ENCODE measurements around the gene DR1.
"Not testable (repeated sequence)": the region's sequence is repeated elsewhere in the genome, so short reads cannot be mapped to it uniquely, and the experiment has no call there.

The DR1 gene

DNA sequence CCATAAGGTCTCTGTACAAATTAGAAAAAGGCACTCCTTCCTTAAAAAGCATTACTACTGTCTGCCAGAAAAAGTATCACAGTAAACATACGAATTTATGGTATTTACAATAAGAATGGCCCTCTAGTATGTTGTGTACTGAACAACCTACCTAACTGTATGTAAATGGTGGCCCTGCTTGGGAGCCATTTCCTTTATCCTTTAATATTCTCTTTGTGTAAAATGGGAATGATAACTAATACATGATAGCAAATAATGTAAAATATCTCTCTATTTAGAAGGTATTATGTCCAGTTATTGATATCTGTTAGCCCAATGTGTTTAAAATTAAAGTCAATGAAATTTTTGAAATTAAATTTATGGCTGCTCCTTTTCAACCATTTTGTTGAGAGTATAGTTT lies 5.2 kb downstream of the DR1 start:
- no peak overlapping the region for H3K27ac Mint-ChIP-seq
- H3K4me1 Mint-ChIP-seq (ENCODE audit: low read depth), result peaks cover 58% of the 10 kb centered on the region
- H3K27me3 Mint-ChIP-seq, result no peaks in the 10 kb centered on the region
- H3K9me3 Mint-ChIP-seq, result no peaks in the 10 kb centered on the region
- H3K4me3 Mint-ChIP-seq, result peak overlapping the region; percentile 57
- H3K36me3 Mint-ChIP-seq (ENCODE audit: low read depth), result peaks cover 76% of the 10 kb centered on the region

- H3K4me3 Mint-ChIP-seq, H3K27me3 Mint-ChIP-seq, H3K9me3 Mint-ChIP-seq, H3K27ac Mint-ChIP-seq: not testable (repeated sequence)
- H3K36me3 Mint-ChIP-seq (ENCODE audit: low read depth), result peaks cover 80% of the 10 kb centered on the region
- H3K4me1 Mint-ChIP-seq (ENCODE audit: low read depth), result peaks cover 58% of the 10 kb centered on the region
Observed at GRCh38 chr1:93351346-93351745, 5.6 kb downstream of the DR1 start.

DNA sequence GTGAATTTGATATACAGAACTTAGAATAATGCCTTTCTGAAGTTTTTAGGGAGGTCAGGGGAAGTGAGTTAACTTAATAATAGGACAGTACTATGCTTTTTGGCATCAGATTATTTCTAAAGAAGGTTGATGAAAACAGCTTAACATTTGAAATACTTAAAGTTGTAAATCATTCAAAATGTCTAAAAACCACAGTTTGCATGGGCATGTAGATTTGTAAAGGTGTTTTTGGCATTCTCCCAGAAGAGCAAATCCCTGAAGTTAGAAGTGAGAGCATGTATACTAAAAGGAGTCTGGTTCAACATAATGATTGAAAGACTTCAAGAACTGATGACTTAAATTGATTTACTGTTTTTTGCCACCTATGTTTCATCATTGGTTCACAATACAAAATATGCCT lies 6.7 kb downstream of the DR1 start:
- H3K27me3 Mint-ChIP-seq, result no peaks in the 10 kb centered on the region
- peaks cover 64% of the 10 kb centered on the region for H3K4me1 Mint-ChIP-seq (ENCODE audit: low read depth)
- peak overlapping the region; percentile 23 for H3K27ac Mint-ChIP-seq
- peaks cover 82% of the 10 kb centered on the region for H3K36me3 Mint-ChIP-seq (ENCODE audit: low read depth)
- peak overlapping the region; percentile 4 for H3K4me3 Mint-ChIP-seq
- no peaks in the 10 kb centered on the region for H3K9me3 Mint-ChIP-seq

GRCh38 chr1:93353286-93353685 lies 7.6 kb downstream of the DR1 start:
- no peak overlapping the region for H3K27ac Mint-ChIP-seq
- H3K9me3 Mint-ChIP-seq, result no peaks in the 10 kb centered on the region
- H3K4me3 Mint-ChIP-seq, result no peak overlapping the region
- peaks cover 82% of the 10 kb centered on the region for H3K36me3 Mint-ChIP-seq (ENCODE audit: low read depth)
- H3K4me1 Mint-ChIP-seq (ENCODE audit: low read depth), result peaks cover 70% of the 10 kb centered on the region
- H3K27me3 Mint-ChIP-seq, result no peaks in the 10 kb centered on the region

- Mint-ChIP-seq H3K27ac (no peak overlapping the region), H3K9me3 (no peaks in the 10 kb centered on the region), H3K4me1 (ENCODE audit: low read depth) (peaks cover 73% of the 10 kb centered on the region), H3K27me3 (no peaks in the 10 kb centered on the region), H3K36me3 (ENCODE audit: low read depth) (peaks cover 83% of the 10 kb centered on the region), H3K4me3 (no peak overlapping the region)
Observed at GRCh38 chr1:93354749-93355148, 9.0 kb downstream of the DR1 start.

- Mint-ChIP-seq H3K36me3 (ENCODE audit: low read depth) (peaks cover 94% of the 10 kb centered on the region), H3K9me3 (no peaks in the 10 kb centered on the region), H3K4me3 (no peak overlapping the region), H3K27ac (peak overlapping the region; percentile 67), H3K27me3 (no peaks in the 10 kb centered on the region), H3K4me1 (ENCODE audit: low read depth) (peaks cover 74% of the 10 kb centered on the region)
Observed at GRCh38 chr1:93357242-93357641, 11.5 kb downstream of the DR1 start.

DNA sequence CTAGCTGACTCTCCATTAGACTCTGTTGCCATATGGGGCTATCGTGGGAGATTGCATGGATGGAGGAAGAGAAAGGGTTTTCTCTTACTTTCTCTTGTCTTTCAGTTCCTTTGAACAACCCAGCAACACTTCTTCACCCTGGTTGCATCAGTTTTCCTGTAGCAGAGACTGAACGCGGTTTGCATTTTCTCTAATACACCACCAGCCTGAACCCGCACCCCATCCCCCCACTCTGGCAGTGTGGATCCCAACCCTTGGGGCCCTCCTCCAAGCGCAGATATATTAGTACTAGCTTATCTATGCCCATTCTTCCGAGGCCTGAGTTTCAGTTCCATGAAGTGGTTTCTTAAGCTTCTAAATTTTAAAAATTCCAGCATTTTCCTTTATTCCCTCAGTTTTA lies 12.6 kb downstream of the DR1 start:
- Mint-ChIP-seq H3K27me3 (no peaks in the 10 kb centered on the region), H3K4me1 (ENCODE audit: low read depth) (peaks cover 64% of the 10 kb centered on the region), H3K4me3 (no peak overlapping the region), H3K9me3 (no peaks in the 10 kb centered on the region), H3K27ac (no peak overlapping the region), H3K36me3 (ENCODE audit: low read depth) (peaks cover 95% of the 10 kb centered on the region)

DNA sequence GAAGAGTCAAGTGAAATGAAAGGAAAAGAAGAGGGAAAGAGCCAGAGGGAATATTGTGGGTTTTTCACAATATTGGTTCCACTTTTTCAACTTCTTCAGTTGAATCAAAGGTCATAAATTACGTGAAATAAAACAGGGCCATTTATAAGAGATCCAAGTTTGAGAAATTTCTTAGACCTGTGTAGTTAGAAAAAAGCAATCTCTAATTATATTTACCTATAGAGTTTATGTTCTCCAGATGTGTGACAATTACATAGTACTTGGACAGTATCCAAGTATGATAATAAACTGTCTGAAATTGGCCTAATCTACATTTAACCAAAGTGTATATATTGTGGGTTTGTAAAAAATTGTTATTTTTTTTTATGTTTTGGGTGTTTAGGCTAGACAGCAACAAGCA lies 14.4 kb downstream of the DR1 start:
- Mint-ChIP-seq H3K27me3 (no peaks in the 10 kb centered on the region), H3K4me3 (no peak overlapping the region), H3K4me1 (ENCODE audit: low read depth) (peaks cover 51% of the 10 kb centered on the region), H3K36me3 (ENCODE audit: low read depth) (peaks cover 93% of the 10 kb centered on the region), H3K9me3 (no peaks in the 10 kb centered on the region), H3K27ac (no peak overlapping the region)

DNA sequence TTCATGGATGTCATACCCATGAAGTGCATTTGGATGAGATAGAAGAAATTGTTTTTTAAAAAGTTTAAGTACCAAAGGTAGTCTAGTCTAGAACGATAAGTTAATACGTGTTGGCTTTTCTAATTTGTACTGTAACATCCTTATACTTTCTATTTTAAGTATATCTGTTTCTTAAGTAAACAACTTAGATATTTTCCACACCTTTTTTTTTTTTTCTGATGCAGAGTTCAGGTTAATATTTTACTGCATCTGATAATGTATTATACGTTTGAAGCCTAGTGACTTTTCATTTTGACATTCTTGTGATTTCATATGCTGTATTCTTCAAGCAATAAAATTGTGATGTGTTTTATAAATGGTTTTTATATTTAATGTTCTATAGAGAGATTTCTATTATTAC lies 16.5 kb downstream of the DR1 start:
- Mint-ChIP-seq H3K4me3 (no peak overlapping the region), H3K9me3 (no peaks in the 10 kb centered on the region), H3K4me1 (ENCODE audit: low read depth) (peaks cover 41% of the 10 kb centered on the region), H3K36me3 (ENCODE audit: low read depth) (peaks cover 89% of the 10 kb centered on the region), H3K27me3 (no peaks in the 10 kb centered on the region), H3K27ac (no peak overlapping the region)

DNA sequence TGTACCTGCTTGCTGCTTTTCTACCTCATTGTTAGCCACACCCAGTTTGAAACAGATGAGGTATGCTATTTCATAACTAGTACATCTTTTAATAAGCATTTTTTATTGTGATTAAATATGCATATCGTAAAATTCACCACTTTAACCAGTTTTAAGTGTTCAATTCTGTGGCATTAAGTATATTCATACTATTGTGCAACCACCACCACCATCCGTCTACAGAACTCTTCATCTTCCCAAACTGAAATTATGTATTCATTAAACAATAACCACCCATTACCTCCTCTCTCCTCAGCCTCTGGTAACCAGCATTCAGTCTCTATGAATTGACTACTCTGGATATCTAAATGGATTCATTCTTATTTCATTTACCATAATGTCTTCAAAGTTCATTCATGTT lies 20.1 kb downstream of the DR1 start:
- Mint-ChIP-seq H3K27ac (no peak overlapping the region), H3K4me3 (no peak overlapping the region), H3K36me3 (ENCODE audit: low read depth) (peaks cover 73% of the 10 kb centered on the region), H3K4me1 (ENCODE audit: low read depth) (peaks cover 6% of the 10 kb centered on the region), H3K27me3 (no peaks in the 10 kb centered on the region), H3K9me3 (no peaks in the 10 kb centered on the region)

DNA sequence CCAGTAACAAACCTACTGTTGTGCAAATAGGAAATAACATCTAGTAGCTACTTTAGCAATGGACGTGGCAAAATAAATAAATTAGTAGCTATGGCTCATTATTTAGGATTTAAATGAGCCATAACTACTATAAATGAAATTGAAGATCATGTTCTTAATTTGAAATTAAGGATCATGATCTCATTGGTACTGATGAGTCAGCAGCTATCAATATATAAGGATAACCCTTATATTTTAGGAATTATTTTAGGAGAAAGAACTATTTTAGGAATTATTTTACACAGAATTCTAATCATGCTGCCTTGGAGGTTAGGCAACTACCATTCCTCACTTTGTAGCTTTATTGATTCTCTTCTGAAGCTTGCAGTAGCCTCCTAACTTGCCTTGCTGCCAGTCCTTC lies 24.0 kb downstream of the DR1 start:
- no peaks in the 10 kb centered on the region for H3K4me1 Mint-ChIP-seq (ENCODE audit: low read depth)
- H3K4me3 Mint-ChIP-seq, result no peak overlapping the region
- peaks cover 63% of the 10 kb centered on the region for H3K36me3 Mint-ChIP-seq (ENCODE audit: low read depth)
- peaks cover 5% of the 10 kb centered on the region for H3K9me3 Mint-ChIP-seq
- no peak overlapping the region for H3K27ac Mint-ChIP-seq
- H3K27me3 Mint-ChIP-seq, result no peaks in the 10 kb centered on the region

DNA sequence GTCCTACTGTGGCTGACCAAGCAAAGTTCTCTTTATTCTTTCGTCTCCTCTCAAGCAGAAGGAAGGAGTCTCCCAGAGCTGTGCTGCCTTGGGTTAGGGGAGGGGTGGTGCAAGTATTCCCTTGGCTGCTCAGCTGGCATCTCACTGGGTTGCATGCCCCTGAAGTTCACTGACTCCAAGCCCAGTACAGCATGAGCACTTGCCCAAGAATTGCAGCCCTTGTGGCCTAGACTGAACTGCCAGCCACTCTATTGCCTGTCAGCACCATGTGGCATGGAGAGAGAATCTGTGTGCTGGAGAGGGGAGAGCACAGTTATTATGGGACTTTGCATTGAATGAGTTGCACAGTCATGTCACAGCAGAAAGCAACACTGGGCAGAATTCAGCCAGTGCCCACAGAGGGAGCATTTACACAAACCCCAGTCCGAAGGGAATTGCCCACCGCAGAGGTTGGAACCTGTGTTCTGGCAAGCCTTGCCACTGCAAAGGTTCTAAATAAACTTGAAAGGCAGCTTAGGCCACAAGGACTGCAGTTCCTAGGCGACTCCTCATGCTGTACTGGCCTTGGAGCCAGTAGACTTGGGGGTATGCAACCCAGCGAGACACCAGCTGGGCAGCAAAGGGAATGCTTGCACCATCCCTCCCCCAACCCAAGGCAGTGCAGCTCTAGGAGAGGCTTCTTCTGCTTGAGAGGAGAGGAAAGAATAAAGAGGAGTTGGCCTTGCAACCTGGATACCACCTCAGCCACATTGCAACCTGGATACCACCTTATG lies 28.8 kb downstream of the DR1 start:
- H3K27me3 Mint-ChIP-seq, result no peaks in the 10 kb centered on the region
- no peak overlapping the region for H3K27ac Mint-ChIP-seq
- H3K36me3 Mint-ChIP-seq (ENCODE audit: low read depth), result peaks cover 48% of the 10 kb centered on the region
- H3K4me1 Mint-ChIP-seq (ENCODE audit: low read depth), result no peaks in the 10 kb centered on the region
- H3K9me3 Mint-ChIP-seq, result peaks cover 26% of the 10 kb centered on the region
- no peak overlapping the region for H3K4me3 Mint-ChIP-seq

GRCh38 chr1:93384656-93385055 lies 38.9 kb downstream of the DR1 start:
- H3K9me3 Mint-ChIP-seq, result peaks cover 27% of the 10 kb centered on the region
- no peaks in the 10 kb centered on the region for H3K27me3 Mint-ChIP-seq
- H3K27ac Mint-ChIP-seq, result no peak overlapping the region
- no peak overlapping the region for H3K4me3 Mint-ChIP-seq
- H3K4me1 Mint-ChIP-seq (ENCODE audit: low read depth), result no peaks in the 10 kb centered on the region
- H3K36me3 Mint-ChIP-seq (ENCODE audit: low read depth), result no peaks in the 10 kb centered on the region

DNA sequence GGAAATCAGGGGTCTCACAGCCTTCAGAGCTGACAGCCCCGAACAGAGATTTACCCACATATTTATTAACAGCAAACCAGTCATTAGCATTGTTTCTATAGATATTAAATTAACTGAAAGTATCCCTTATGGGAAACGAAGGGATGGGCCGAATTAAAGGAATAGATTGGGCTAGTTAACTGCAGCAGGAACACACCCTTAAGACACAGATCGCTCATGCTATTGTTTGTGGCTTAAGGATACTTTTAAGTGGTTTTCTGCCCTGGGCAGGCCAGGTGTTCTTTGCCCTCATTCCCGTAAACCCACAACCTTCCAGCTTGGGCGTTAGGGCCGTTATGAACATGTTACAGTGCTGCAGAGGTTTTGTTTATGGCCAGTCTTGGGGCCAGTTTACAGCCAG lies 40.6 kb downstream of the DR1 start:
- H3K4me1 Mint-ChIP-seq (ENCODE audit: low read depth); H3K4me3 Mint-ChIP-seq; H3K36me3 Mint-ChIP-seq (ENCODE audit: low read depth); H3K27ac Mint-ChIP-seq; H3K27me3 Mint-ChIP-seq: not testable (repeated sequence)
- H3K9me3 Mint-ChIP-seq, result peaks cover 23% of the 10 kb centered on the region

DNA sequence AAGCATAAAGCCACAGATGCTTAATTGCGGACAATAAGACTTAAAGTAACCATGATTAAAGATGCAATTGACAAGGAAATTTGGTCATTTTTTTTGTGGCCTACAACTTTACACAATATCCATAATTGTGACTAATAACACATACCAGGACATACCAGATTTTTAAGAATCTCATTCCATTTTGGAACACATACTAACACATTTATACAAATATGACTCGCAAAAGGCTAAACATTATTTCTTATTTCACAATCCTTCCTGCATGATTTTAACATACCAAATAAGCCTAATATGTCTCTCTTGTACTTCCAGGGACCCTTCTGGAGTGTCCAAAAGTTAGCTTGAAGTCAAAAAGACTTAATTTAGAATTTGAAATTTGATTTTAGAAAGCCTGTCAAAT lies 48.8 kb downstream of the DR1 start:
- Mint-ChIP-seq H3K4me3 (no peak overlapping the region), H3K27me3 (no peaks in the 10 kb centered on the region), H3K27ac (no peak overlapping the region), H3K36me3 (ENCODE audit: low read depth) (peaks cover 5% of the 10 kb centered on the region), H3K4me1 (ENCODE audit: low read depth) (no peaks in the 10 kb centered on the region), H3K9me3 (no peaks in the 10 kb centered on the region)

GRCh38 chr1:93395195-93395594 lies 49.5 kb downstream of the DR1 start:
- H3K9me3 Mint-ChIP-seq, result no peaks in the 10 kb centered on the region
- H3K27me3 Mint-ChIP-seq, result no peaks in the 10 kb centered on the region
- peaks cover 5% of the 10 kb centered on the region for H3K36me3 Mint-ChIP-seq (ENCODE audit: low read depth)
- H3K4me1 Mint-ChIP-seq (ENCODE audit: low read depth), result no peaks in the 10 kb centered on the region
- no peak overlapping the region for H3K27ac Mint-ChIP-seq
- no peak overlapping the region for H3K4me3 Mint-ChIP-seq

Measured in stimulated activated naive CD8-positive, alpha-beta T cell treated with anti-CD3 and anti-CD28 coated beads, Interleukin-15, Interleukin-2, amounts not matched to agents 100 ng/mL and 50 ng/mL, for 24 hours (primary cell).